Esophagus squamous epithelium (tissue), 4 donors: ENCODE data around the gene GPRC5C.

Experiments used
- POLR2A ChIP-seq, 4 donors: fragments of 450-650 bp; IDR thresholded peaks; one replicate each; pipeline ENCODE4 v1.6.1; 2017; ENCODE audit warnings: antibody characterized with exemption in 4 of 4, mild to moderate bottlenecking in 4 of 4, moderate library complexity in 3 of 4
- TF ChIP-seq, protein P1 (sequence below), 6 experiments: fragments of 450-650 bp in 4 of 6; fragments of 200-600 bp in 2 of 6; sonication (generic) in 2 of 6; IDR thresholded peaks; one replicate each; pipeline ENCODE4 v1.5.1; 2016 to 2019; ENCODE audit warnings: antibody characterized with exemption in 6 of 6, mild to moderate bottlenecking in 4 of 6, moderate library complexity in 4 of 6

DNA sequence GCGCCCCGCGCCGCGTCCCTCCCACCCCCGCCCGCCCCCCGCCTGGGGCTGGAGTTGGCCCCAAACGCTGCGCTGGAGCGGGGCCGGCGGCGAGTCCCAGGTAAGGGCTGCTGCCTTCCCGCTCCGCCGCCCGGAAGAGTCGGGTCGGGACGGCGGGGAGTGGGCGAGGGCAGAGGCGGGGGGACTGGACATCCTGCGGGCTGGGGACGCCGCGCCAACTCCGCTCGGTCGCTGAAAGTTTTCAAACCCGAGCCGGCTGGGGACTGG is 469 bp downstream of the GPRC5C start:
- no peak for TF ChIP-seq POLR2A (IDR thresholded peaks at IDR 0.05)
- TF ChIP-seq, protein P1, sequence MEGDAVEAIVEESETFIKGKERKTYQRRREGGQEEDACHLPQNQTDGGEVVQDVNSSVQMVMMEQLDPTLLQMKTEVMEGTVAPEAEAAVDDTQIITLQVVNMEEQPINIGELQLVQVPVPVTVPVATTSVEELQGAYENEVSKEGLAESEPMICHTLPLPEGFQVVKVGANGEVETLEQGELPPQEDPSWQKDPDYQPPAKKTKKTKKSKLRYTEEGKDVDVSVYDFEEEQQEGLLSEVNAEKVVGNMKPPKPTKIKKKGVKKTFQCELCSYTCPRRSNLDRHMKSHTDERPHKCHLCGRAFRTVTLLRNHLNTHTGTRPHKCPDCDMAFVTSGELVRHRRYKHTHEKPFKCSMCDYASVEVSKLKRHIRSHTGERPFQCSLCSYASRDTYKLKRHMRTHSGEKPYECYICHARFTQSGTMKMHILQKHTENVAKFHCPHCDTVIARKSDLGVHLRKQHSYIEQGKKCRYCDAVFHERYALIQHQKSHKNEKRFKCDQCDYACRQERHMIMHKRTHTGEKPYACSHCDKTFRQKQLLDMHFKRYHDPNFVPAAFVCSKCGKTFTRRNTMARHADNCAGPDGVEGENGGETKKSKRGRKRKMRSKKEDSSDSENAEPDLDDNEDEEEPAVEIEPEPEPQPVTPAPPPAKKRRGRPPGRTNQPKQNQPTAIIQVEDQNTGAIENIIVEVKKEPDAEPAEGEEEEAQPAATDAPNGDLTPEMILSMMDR (IDR thresholded peaks at IDR 0.05) = no peak
